LNCaP clone FGC (cell line): ENCODE data around the gene LRRC8D.
"Not testable (repeated sequence)": the region's sequence is repeated elsewhere in the genome, so short reads cannot be mapped to it uniquely, and the experiment has no call there.

Source experiments
- DNase-seq: peaks from one replicate; pipeline ENCODE4 v3.0.0-alpha.2; 2011; ENCODE audit warnings: low read depth
- H3K4me3 ChIP-seq: 2 replicates; pipeline ENCODE4 v1.5.1; 2011; ENCODE audit warnings: mild to moderate bottlenecking, low read depth, low read length, control low read depth
- TF ChIP-seq, protein P1 (sequence below): IDR thresholded peaks from 2 replicates; pipeline ENCODE4 v1.5.1; 2012; ENCODE audit warnings: mild to moderate bottlenecking; ENCODE audit not compliant: control insufficient read depth, insufficient read depth; ENCODE audit errors: extremely low read depth

LRRC8D gene

GRCh38 chr1:89913353-89914095, 92.7 kb downstream of the LRRC8D start:
- no peak for DNase-seq
- H3K4me3 ChIP-seq, result no peak overlapping the region
- TF ChIP-seq, protein P1, sequence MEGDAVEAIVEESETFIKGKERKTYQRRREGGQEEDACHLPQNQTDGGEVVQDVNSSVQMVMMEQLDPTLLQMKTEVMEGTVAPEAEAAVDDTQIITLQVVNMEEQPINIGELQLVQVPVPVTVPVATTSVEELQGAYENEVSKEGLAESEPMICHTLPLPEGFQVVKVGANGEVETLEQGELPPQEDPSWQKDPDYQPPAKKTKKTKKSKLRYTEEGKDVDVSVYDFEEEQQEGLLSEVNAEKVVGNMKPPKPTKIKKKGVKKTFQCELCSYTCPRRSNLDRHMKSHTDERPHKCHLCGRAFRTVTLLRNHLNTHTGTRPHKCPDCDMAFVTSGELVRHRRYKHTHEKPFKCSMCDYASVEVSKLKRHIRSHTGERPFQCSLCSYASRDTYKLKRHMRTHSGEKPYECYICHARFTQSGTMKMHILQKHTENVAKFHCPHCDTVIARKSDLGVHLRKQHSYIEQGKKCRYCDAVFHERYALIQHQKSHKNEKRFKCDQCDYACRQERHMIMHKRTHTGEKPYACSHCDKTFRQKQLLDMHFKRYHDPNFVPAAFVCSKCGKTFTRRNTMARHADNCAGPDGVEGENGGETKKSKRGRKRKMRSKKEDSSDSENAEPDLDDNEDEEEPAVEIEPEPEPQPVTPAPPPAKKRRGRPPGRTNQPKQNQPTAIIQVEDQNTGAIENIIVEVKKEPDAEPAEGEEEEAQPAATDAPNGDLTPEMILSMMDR, result no peak

- TF ChIP-seq, protein P1, result no peak
- DNase-seq, result no peak
Measured at GRCh38 chr1:89917353-89917752, 96.5 kb downstream of the LRRC8D start.

DNA sequence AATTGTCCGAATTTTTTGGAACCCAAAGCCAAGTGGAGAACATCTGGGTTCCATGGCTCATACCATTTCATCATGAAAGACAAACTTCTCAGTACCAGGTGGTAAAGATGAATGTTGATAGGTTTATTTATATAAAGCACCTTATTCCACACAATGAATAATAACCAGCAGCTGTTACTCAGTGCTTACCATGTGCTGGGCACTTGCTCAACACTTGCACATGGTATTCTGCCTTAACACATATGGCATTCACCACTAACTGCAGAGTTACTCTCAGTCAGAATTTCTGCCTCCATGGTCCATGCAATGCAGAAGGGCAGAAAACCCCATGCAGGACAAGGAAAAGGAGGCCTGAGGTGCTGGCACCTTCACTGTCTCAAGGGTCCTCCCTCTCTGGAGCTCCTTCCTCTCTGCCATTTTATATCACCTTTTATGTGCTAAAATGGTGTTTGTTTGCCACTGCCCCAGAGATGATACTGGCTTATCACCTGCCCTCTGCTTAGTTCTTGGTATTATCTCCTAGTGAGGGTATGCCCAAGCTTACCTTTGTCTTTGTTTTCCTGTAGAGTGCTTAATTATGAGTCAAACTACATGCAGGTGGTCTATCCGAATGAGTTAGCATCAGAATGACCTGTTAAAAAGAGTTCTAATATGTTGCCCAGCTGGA, 97.4 kb downstream of the LRRC8D start:
- H3K4me3 ChIP-seq, result no peak overlapping the region
- DNase-seq, result no peak
- TF ChIP-seq, protein P1, result no peak

More at GRCh38 chr1:89917353-89917752, 96.5 kb downstream of the LRRC8D start:
- no peak overlapping the region for H3K4me3 ChIP-seq

DNA sequence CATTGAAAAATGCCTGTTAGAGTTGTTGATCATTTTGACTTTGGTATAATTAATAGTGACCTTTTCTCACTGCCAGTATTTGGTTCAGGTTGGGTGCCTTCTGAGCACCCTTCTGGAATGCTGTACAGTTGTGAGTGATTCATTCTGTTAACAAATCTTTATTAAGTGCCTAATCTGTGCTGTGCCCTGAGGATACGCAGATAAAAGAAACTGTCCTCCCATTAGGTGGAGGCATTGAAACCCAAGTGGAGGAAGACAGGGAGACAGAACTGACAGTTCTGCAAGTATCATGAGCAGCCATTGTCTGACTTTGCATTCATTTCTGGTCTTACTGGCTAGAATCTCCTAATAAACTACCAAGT, 97.9 kb downstream of the LRRC8D start:
- DNase-seq, result no peak

GRCh38 chr1:89919174-89919573, 98.3 kb downstream of the LRRC8D start:
- TF ChIP-seq, protein P1, result no peak
- no peak overlapping the region for H3K4me3 ChIP-seq
- DNase-seq, result no peak

More for the DNA sequence above, 97.9 kb downstream of the LRRC8D start:
- no peak overlapping the region for H3K4me3 ChIP-seq
- TF ChIP-seq, protein P1, result no peak

DNA sequence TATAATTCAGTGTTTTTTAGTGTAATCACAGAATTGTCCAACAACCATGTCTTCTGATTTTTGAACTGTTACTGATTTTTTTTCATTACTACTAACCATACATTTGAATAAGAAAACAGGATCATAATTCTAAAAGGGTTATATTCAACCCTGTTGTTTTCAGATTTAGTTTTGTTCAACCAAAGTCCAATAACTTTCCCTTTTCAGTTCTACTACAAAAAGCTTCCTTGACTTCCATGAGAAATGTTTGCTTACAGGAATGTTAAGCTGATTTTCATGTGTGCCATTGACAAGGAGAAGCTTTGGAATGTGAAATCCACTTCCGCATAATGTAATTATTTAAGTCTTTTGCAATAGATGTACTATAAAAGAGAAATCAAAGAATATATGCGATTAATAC, 102.1 kb downstream of the LRRC8D start:
- no peak overlapping the region for H3K4me3 ChIP-seq
- DNase-seq, result no peak
- TF ChIP-seq, protein P1, result no peak

DNA sequence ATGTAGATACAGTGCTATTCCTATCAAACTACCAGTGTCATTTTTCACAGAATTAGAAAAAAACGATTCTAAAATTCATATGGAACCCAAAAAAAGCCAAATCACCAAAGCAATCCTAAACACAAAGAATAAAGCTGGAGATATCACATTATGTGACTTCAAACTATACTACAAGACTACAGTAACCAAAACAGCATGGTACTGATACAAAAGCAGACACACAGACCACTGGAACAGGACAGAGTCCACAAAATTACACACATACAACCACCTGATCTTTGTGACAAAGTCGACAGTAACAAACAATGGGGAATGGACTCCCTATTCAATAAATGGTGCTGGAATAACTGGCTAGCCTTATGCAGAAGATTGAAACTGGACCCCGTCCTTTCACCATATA, 102.7 kb downstream of the LRRC8D start:
- H3K4me3 ChIP-seq, result no peak overlapping the region
- no peak for DNase-seq
- TF ChIP-seq, protein P1, result no peak

- DNase-seq, H3K4me3 ChIP-seq: not testable (repeated sequence)
Measured at GRCh38 chr1:89924075-89924474, 103.2 kb downstream of the LRRC8D start.
